Measurements from ENCODE around the gene RTN4RL2.
A peak's percentile ranks its signal among the peaks of the same experiment; 100 is the strongest.

DNA sequence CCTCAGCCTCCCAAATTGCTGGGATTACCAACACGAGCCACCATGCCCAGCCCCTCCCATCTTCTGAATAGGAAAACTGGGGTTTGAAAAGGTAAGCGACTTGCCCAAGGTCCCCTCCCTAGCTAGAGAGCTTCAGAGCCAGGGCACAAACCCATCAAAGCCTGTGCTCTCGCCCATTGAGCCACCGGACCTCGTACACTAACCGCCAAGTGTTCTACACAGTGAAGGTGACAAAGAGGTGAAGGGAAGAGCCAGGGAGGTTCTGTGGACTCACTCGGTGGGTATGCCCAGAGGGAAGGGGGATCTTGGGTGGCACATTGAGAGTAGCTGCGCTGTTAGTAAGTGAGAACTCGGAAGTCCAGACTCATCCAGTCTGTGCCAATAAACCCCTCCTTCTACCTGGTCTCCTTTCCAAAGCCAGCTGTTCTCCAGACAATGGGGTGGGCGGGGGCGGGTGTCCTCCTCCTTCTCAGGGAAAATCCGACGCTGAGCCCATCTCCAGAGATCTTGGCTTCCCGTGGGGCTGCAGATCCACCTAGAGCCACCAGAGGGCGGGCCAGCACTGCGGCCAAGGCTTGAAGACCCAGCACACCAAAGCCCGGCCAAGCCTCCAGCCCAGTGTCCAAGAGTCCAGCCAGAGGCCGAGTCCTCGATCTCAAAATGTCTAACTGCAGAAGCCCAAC is 3.2 kb upstream of the RTN4RL2 start:
- TF ChIP-seq, protein P1, sequence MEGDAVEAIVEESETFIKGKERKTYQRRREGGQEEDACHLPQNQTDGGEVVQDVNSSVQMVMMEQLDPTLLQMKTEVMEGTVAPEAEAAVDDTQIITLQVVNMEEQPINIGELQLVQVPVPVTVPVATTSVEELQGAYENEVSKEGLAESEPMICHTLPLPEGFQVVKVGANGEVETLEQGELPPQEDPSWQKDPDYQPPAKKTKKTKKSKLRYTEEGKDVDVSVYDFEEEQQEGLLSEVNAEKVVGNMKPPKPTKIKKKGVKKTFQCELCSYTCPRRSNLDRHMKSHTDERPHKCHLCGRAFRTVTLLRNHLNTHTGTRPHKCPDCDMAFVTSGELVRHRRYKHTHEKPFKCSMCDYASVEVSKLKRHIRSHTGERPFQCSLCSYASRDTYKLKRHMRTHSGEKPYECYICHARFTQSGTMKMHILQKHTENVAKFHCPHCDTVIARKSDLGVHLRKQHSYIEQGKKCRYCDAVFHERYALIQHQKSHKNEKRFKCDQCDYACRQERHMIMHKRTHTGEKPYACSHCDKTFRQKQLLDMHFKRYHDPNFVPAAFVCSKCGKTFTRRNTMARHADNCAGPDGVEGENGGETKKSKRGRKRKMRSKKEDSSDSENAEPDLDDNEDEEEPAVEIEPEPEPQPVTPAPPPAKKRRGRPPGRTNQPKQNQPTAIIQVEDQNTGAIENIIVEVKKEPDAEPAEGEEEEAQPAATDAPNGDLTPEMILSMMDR (IDR thresholded peaks at IDR 0.05) = peak; percentile 90 to 100 (median 97)
- TF ChIP-seq POLR2A (IDR thresholded peaks at IDR 0.05) = peak in 1 of 2 donors; percentile 38
